GM12891 (cell line): ENCODE data around the gene UMAD1.

Experiments used
- POLR2A ChIP-seq: IDR thresholded peaks from 2 replicates; pipeline ENCODE4 v1.6.1; 2011; ENCODE audit warnings: low read depth, low read length, control low read depth
- POLR2AphosphoS5 ChIP-seq: IDR thresholded peaks from 2 replicates; pipeline ENCODE4 v1.6.1; 2011; ENCODE audit warnings: low read depth, low read length, control low read depth
- POU2F2 ChIP-seq: IDR thresholded peaks from 2 replicates; pipeline ENCODE4 v1.6.1; 2011; ENCODE audit warnings: low read depth, mild to moderate bottlenecking, control low read depth, low read length, moderate library complexity
- SPI1 ChIP-seq: IDR thresholded peaks from 2 replicates; pipeline ENCODE4 v1.6.1; 2011; ENCODE audit warnings: low read depth, low read length, control low read depth

DNA sequence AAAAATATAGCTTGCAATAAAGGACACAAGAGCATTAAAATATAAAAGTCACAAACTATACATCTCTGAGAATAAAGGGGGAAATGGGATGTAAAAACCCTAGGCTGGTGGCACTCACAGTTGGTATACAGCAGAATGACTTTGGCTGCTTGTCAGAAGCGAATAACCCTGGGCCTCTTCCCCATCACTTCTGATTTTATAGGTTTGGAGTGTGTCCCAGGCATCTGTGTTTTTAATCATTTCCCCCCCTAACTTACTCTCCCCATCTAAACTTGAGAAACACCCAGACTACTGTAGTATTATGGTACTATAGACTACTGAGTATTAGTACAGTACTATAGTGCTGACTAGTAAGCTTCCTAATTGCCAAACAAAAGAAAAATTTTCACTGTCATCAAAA lies 79.6 kb downstream of the UMAD1 start:
- TF ChIP-seq POLR2A (no peak), POLR2AphosphoS5 (no peak), SPI1 (no peak), POU2F2 (no peak)
